ENCODE measurements around the gene PRKG2.
A peak's percentile ranks its signal among the peaks of the same experiment; 100 is the strongest.

PRKG2 gene

DNA sequence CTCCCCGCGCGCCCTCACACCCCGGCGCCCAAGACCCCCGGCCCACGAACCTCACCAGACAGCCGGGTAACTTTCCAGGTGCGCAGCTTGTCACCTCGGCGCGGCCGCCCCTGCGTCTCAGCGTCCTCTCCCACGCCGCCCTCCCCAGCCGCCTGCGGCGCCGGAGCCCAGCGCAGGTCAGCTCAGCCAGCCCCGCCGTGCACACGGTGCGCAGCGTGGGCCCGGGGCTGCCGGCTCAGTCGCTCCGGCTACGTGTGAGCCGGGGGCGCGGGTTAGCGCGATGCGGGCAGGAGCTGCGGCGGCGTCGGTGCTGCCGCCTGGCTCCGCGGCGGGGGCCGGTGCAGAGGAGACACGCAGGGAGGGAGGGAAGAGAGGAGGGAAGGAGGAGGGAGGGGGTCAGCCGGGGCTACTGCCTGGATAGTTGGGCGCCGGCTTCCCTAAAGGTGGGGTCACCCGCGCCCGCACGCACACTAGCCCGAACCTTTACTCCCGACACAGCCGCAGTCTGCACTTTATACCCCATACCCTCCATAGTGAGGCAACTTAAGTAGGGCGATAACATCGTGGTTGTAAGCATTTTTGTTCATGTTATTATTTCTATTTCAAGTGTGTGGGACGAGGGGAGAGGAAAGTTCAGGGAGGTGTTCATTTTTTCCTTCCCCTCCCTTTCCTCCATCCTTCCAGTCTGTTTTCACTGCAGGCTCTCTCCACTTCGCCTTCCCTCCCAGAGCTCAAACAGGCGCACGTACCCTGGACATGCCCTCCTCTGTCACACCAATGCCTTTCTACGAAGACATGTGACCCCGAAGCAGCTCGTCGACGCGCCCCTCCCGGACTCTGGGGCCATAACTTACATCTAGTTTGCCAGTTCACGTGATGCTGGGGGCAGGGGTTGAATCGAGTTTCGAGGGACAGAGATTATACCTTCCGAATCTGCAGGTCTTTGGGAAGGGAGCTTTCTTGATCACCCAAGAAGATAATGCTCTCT lies at the start of gene PRKG2:
Gene PRKG2, minus strand, starts transcription at position 342 of the 988 bp plus-strand sequence. CDS start 10,175 bp downstream, outside the sequence.
- Histone ChIP-seq H3K27me3 (ENCODE audit: control insufficient read depth, insufficient read depth, low read length) (peaks cover 62% of the 10 kb centered on the region), H3K4me3 (ENCODE audit: low read length) (peak within 1 kb of the TSS; percentile 52), H3K9ac (ENCODE audit: low read length) (no peak within 1 kb of the TSS), H3K36me3 (ENCODE audit: control insufficient read depth, low read depth, low read length) (no peaks in the 10 kb centered on the region), H3K27ac (ENCODE audit: low read length) (no peak within 1 kb of the TSS), H3K9me3 (ENCODE audit: control insufficient read depth, low read depth, low read length) (no peaks in the 10 kb centered on the region), H3K4me1 (ENCODE audit: control insufficient read depth, low read depth, low read length) (no peaks in the 10 kb centered on the region)

- Histone ChIP-seq H3K36me3 (ENCODE audit: control insufficient read depth, low read depth, low read length) (no peaks in the 10 kb centered on the region), H3K4me1 (ENCODE audit: control insufficient read depth, low read depth, low read length) (no peaks in the 10 kb centered on the region), H3K9ac (ENCODE audit: low read length) (no peak overlapping the region), H3K27me3 (ENCODE audit: control insufficient read depth, insufficient read depth, low read length) (no peaks in the 10 kb centered on the region), H3K4me3 (ENCODE audit: low read length) (no peak overlapping the region), H3K9me3 (ENCODE audit: control insufficient read depth, low read depth, low read length) (no peaks in the 10 kb centered on the region), H3K27ac (ENCODE audit: low read length) (no peak overlapping the region)
These were observed 45.5 kb upstream of the PRKG2 start for GRCh38 chr4:81260443-81261101.

GRCh38 chr4:81258841-81259550 lies 44.0 kb upstream of the PRKG2 start:
- H3K4me3 ChIP-seq (ENCODE audit: low read length): no peak overlapping the region
- H3K4me1 ChIP-seq (ENCODE audit: control insufficient read depth, low read depth, low read length): no peaks in the 10 kb centered on the region
- no peaks in the 10 kb centered on the region for H3K36me3 ChIP-seq (ENCODE audit: control insufficient read depth, low read depth, low read length)
- no peak overlapping the region for H3K9ac ChIP-seq (ENCODE audit: low read length)
- no peaks in the 10 kb centered on the region for H3K27me3 ChIP-seq (ENCODE audit: control insufficient read depth, insufficient read depth, low read length)
- H3K27ac ChIP-seq (ENCODE audit: low read length): no peak overlapping the region
- H3K9me3 ChIP-seq (ENCODE audit: control insufficient read depth, low read depth, low read length): no peaks in the 10 kb centered on the region

DNA sequence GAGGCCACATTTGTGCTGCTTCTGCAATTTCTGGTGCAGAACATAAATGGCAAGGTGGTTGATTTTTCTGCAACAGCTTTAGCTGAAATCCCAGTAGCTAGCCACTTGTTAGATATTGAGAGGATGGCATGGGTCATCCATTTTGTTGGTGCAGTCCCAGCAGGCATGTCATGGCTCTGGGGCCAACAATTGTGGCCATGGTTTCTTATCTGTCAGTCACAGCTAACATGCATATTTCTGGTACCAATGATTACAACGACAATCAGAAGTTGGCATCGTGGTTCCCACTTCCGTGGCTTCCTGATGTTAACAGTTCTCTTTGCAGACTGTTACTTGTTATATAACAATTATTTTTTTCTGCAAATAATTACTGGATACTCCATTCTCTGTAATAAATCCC lies 42.8 kb upstream of the PRKG2 start:
- Histone ChIP-seq H3K4me3 (ENCODE audit: low read length) (no peak overlapping the region), H3K9me3 (ENCODE audit: control insufficient read depth, low read depth, low read length) (no peaks in the 10 kb centered on the region), H3K27ac (ENCODE audit: low read length) (no peak overlapping the region), H3K9ac (ENCODE audit: low read length) (no peak overlapping the region), H3K4me1 (ENCODE audit: control insufficient read depth, low read depth, low read length) (no peaks in the 10 kb centered on the region), H3K27me3 (ENCODE audit: control insufficient read depth, insufficient read depth, low read length) (no peaks in the 10 kb centered on the region), H3K36me3 (ENCODE audit: control insufficient read depth, low read depth, low read length) (no peaks in the 10 kb centered on the region)

GRCh38 chr4:81257021-81257420 lies 42.0 kb upstream of the PRKG2 start:
- no peaks in the 10 kb centered on the region for H3K36me3 ChIP-seq (ENCODE audit: control insufficient read depth, low read depth, low read length)
- H3K27ac ChIP-seq (ENCODE audit: low read length): no peak overlapping the region
- H3K27me3 ChIP-seq (ENCODE audit: control insufficient read depth, insufficient read depth, low read length): no peaks in the 10 kb centered on the region
- no peaks in the 10 kb centered on the region for H3K4me1 ChIP-seq (ENCODE audit: control insufficient read depth, low read depth, low read length)
- H3K9ac ChIP-seq (ENCODE audit: low read length): no peak overlapping the region
- no peak overlapping the region for H3K4me3 ChIP-seq (ENCODE audit: low read length)
- no peaks in the 10 kb centered on the region for H3K9me3 ChIP-seq (ENCODE audit: control insufficient read depth, low read depth, low read length)

DNA sequence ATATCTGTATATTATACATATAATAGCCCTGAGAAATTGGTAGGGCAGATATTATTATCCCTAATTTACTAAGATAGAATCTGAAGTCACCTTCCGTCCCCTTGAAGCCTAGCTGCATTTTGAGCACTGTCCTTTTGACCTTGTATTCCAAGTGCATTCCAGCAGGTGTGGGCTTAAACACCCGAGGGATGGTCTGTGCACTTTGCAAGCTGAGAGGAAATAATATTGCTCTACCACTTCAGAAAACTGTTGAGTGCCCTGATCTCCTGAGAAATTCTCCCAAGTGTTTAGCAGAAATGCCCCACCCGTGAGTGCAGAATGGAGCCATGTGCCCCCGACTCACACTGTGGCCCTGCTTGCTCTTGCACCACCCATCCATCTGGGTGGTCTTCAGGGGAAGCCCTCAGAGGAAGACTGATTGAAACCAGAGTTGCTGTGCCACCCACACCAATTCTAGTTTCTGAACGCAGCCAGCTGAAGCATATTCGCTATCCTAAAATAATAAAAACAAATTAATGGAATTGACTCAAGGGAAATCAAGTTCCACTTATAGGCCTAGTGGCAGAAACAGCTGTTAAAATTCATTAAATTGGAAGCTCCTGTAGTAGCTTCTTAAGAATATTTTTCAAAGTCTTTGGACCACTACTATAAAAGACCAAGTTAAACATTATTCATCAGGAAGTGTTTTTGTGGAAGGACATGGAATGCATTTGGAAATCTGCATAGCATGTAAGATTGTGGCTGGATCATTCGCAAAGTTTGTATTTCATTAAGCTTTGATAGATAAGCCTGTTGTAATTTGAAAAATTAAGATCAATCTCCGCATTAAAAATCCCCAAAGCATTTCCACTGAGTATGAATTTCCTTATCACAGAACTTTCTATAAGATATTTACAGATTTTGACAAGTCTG lies 41.3 kb upstream of the PRKG2 start:
- Histone ChIP-seq H3K27ac (ENCODE audit: low read length) (no peak overlapping the region), H3K36me3 (ENCODE audit: control insufficient read depth, low read depth, low read length) (no peaks in the 10 kb centered on the region), H3K9me3 (ENCODE audit: control insufficient read depth, low read depth, low read length) (no peaks in the 10 kb centered on the region), H3K4me1 (ENCODE audit: control insufficient read depth, low read depth, low read length) (no peaks in the 10 kb centered on the region), H3K27me3 (ENCODE audit: control insufficient read depth, insufficient read depth, low read length) (no peaks in the 10 kb centered on the region), H3K9ac (ENCODE audit: low read length) (no peak overlapping the region), H3K4me3 (ENCODE audit: low read length) (no peak overlapping the region)

- Histone ChIP-seq H3K4me1 (ENCODE audit: control insufficient read depth, low read depth, low read length) (no peaks in the 10 kb centered on the region), H3K9me3 (ENCODE audit: control insufficient read depth, low read depth, low read length) (no peaks in the 10 kb centered on the region), H3K36me3 (ENCODE audit: control insufficient read depth, low read depth, low read length) (no peaks in the 10 kb centered on the region), H3K4me3 (ENCODE audit: low read length) (no peak overlapping the region), H3K27ac (ENCODE audit: low read length) (no peak overlapping the region), H3K9ac (ENCODE audit: low read length) (no peak overlapping the region), H3K27me3 (ENCODE audit: control insufficient read depth, insufficient read depth, low read length) (no peaks in the 10 kb centered on the region)
These were observed 40.5 kb upstream of the PRKG2 start for GRCh38 chr4:81255524-81255923.

DNA sequence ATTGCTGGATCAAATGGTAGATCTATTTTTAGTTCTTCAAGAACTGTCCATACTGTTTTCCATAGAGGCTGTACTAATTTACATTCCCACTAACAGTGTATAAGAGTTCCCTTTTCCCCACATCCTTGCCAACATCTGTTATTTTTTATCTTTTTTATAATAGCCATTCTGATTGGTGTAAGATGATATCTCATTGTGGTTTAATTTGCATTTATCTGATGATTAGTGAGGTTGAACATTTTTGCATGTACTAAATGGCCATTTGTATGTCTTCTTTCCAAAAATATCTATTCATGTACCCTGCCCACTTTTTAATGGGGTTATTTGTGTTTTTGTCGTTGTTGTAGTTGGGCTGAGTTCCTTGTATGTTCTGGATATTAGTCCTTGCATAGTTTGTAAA lies 35.4 kb upstream of the PRKG2 start:
- no peak overlapping the region for H3K9ac ChIP-seq (ENCODE audit: low read length)
- no peaks in the 10 kb centered on the region for H3K9me3 ChIP-seq (ENCODE audit: control insufficient read depth, low read depth, low read length)
- no peaks in the 10 kb centered on the region for H3K36me3 ChIP-seq (ENCODE audit: control insufficient read depth, low read depth, low read length)
- no peak overlapping the region for H3K27ac ChIP-seq (ENCODE audit: low read length)
- no peaks in the 10 kb centered on the region for H3K27me3 ChIP-seq (ENCODE audit: control insufficient read depth, insufficient read depth, low read length)
- H3K4me1 ChIP-seq (ENCODE audit: control insufficient read depth, low read depth, low read length): no peaks in the 10 kb centered on the region
- no peak overlapping the region for H3K4me3 ChIP-seq (ENCODE audit: low read length)

DNA sequence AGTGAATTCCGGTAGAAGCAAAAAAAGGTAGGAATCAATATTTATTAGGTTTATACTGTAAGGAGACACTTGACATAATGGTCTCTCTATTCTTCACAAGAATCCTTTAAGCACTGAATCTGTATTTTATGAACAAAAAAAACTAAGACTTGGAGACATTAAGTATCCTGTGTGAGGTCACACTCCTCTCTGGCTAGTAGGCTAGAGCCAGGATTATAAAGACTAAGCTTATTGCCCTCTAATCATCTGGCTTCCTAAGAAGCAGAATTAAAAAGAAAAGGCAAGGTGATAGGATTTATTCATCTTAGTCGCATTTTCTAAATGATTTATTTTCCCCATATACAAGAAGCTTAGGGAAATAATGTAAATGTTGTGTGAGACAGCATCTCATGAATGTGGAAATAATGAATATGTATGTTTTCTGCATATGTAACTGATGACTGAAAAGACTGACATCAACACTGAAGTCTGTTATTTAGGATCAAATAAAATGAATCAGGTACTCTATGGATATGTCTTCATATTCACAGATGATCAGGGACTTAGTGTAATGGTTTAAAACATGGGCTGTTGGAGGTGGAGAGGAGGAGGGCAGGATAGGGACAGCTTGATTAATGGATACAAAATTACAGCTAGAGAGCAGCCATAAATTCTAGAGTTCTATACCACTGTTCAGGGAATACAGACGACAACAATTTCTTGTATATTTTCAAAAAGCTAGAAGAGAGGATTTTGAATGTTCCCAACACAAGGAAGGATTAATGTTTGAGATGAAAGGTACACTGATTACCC lies 30.4 kb upstream of the PRKG2 start:
- Histone ChIP-seq H3K36me3 (ENCODE audit: control insufficient read depth, low read depth, low read length) (no peaks in the 10 kb centered on the region), H3K27ac (ENCODE audit: low read length) (no peak overlapping the region), H3K27me3 (ENCODE audit: control insufficient read depth, insufficient read depth, low read length) (no peaks in the 10 kb centered on the region), H3K4me3 (ENCODE audit: low read length) (no peak overlapping the region), H3K9ac (ENCODE audit: low read length) (no peak overlapping the region), H3K9me3 (ENCODE audit: control insufficient read depth, low read depth, low read length) (no peaks in the 10 kb centered on the region), H3K4me1 (ENCODE audit: control insufficient read depth, low read depth, low read length) (no peaks in the 10 kb centered on the region)

DNA sequence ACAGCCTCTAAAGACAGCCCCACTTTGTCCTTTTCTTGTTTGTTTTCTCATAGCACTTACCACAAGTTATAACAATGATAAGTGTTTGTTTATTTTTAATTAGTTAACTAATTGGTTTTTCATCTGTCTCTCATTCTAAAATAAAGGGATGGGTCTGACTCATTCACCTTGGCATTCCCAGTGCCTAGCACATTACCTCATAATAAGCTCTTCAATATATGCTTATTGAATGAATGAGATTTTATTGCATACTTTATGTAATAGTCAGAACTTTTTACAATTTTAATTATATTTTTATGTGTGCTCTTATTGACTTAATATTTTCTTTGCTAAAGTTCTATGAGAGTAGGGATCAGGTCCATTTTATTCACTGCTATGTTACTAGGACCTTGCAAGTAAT lies 22.8 kb upstream of the PRKG2 start:
- no peaks in the 10 kb centered on the region for H3K4me1 ChIP-seq (ENCODE audit: control insufficient read depth, low read depth, low read length)
- no peak overlapping the region for H3K27ac ChIP-seq (ENCODE audit: low read length)
- H3K9ac ChIP-seq (ENCODE audit: low read length): no peak overlapping the region
- H3K36me3 ChIP-seq (ENCODE audit: control insufficient read depth, low read depth, low read length): no peaks in the 10 kb centered on the region
- H3K4me3 ChIP-seq (ENCODE audit: low read length): no peak overlapping the region
- H3K9me3 ChIP-seq (ENCODE audit: control insufficient read depth, low read depth, low read length): no peaks in the 10 kb centered on the region
- H3K27me3 ChIP-seq (ENCODE audit: control insufficient read depth, insufficient read depth, low read length): no peaks in the 10 kb centered on the region

All from iPS-18a (cell line).